Hepatocyte (in vitro differentiated cells): ENCODE results near the gene RMI2. TPM values are rescaled to one million over a fixed set of nuclear protein-coding genes. Genes with fewer than 3 reads are reported as not detected.

ENCODE experiments used
- DNase-seq: peaks from one replicate; pipeline ENCODE4 v3.0.0-alpha.2; 2016; ENCODE audit warnings: low spot score
- H2AFZ ChIP-seq: fragments of 200-600 bp; sonication (generic); 2 replicates; pipeline ENCODE4 v1.6.0; 2016; ENCODE audit warnings: antibody characterized with exemption, mild to moderate bottlenecking
- H3K27ac ChIP-seq: fragments of 200-600 bp; sonication (generic); 2 replicates; pipeline ENCODE4 v1.5.1; 2016; ENCODE audit warnings: mild to moderate bottlenecking
- H3K27me3 ChIP-seq: fragments of 200-600 bp; sonication (generic); 2 replicates; pipeline ENCODE4 v1.6.1; 2016
- H3K36me3 ChIP-seq: fragments of 200-600 bp; sonication (generic); replicated peaks from 2 replicates; pipeline ENCODE4 v1.5.1; 2016; ENCODE audit warnings: low read depth; ENCODE audit not compliant: insufficient read depth
- H3K4me1 ChIP-seq: fragments of 200-600 bp; sonication (generic); 2 replicates; pipeline ENCODE4 v1.5.1; 2016; ENCODE audit warnings: mild to moderate bottlenecking, moderate library complexity; ENCODE audit not compliant: insufficient read depth
- H3K4me2 ChIP-seq: fragments of 200-600 bp; sonication (generic); 2 replicates; pipeline ENCODE4 v1.6.0; 2016
- H3K4me3 ChIP-seq: fragments of 200-600 bp; sonication (generic); 2 replicates; pipeline ENCODE4 v1.5.1; 2016; ENCODE audit warnings: mild to moderate bottlenecking
- H3K79me2 ChIP-seq: fragments of 200-600 bp; sonication (generic); 2 replicates; pipeline ENCODE4 v1.6.0; 2017; ENCODE audit warnings: mild to moderate bottlenecking
- H3K9me2 ChIP-seq: fragments of 200-600 bp; sonication (generic); replicated peaks from 2 replicates; pipeline ENCODE4 v1.6.0; 2017; ENCODE audit warnings: mild to moderate bottlenecking; ENCODE audit not compliant: insufficient read depth
- H3K9me3 ChIP-seq: fragments of 200-600 bp; sonication (generic); 2 replicates; pipeline ENCODE4 v1.5.1; 2016; ENCODE audit warnings: low read depth, mild to moderate bottlenecking
- H4K20me1 ChIP-seq: fragments of 200-600 bp; sonication (generic); 2 replicates; pipeline ENCODE4 v1.6.0; 2016; ENCODE audit warnings: mild to moderate bottlenecking; ENCODE audit not compliant: insufficient read depth, poor library complexity, severe bottlenecking
- CTCF ChIP-seq: fragments of 200-600 bp; sonication (generic); IDR thresholded peaks from 2 replicates; pipeline ENCODE4 v1.5.1; 2016; ENCODE audit warnings: antibody characterized with exemption, mild to moderate bottlenecking; ENCODE audit not compliant: poor library complexity
- EZH2 ChIP-seq: fragments of 200-600 bp; sonication (generic); IDR thresholded peaks from 2 replicates; pipeline ENCODE4 v1.6.1; 2016; ENCODE audit warnings: antibody characterized with exemption, mild to moderate bottlenecking, borderline replicate concordance
- EZH2phosphoT487 ChIP-seq: fragments of 200-600 bp; sonication (generic); IDR thresholded peaks from one replicate; pipeline ENCODE4 v1.6.1; 2018; ENCODE audit warnings: antibody characterized with exemption, mild to moderate bottlenecking, low read depth, moderate library complexity; ENCODE audit not compliant: unreplicated experiment, severe bottlenecking
- WGBS: methylation state at CpG from one replicate; pipeline ENCODE4 v1.1.6; 2016; ENCODE audit warnings: low lambda C conversion rate; ENCODE audit errors: missing lambda C conversion rate; 5-methylcytosine and 5-hydroxymethylcytosine counted together
- polyA plus RNA-seq: library from polyadenylated mRNA; unstranded; fragments of >200 nt; fragmentation: Nextera tagmentation; extraction: Ambion mirVana; gene quantifications from 2 replicates; pipeline ENCODE4 v1.2.1, GENCODE V29; 2016
- total RNA-seq: library from RNA; depleted of rRNA; stranded (reverse); fragments of >200 nt; gene quantifications from 2 replicates; pipeline ENCODE4 v1.2.3, GENCODE V29; 2014

The RMI2 gene
- total and polyA plus RNA-seq, 2 experiments from 2014 or later = 9.8 to 11.4 TPM

GRCh38 chr16:11353158-11353557, 7.9 kb downstream of the RMI2 start:
- H2AFZ ChIP-seq = no peak overlapping the region
- no peak for TF ChIP-seq EZH2phosphoT487
- TF ChIP-seq EZH2 = no peak
- no peak for TF ChIP-seq CTCF
- no peaks in the 10 kb centered on the region for H3K36me3 ChIP-seq
- no peak overlapping the region for H3K4me3 ChIP-seq
- H3K4me1 ChIP-seq = peaks cover 56% of the 10 kb centered on the region
- H3K27me3 ChIP-seq = no peaks in the 10 kb centered on the region
- no peaks in the 10 kb centered on the region for H3K9me3 ChIP-seq
- no peaks in the 10 kb centered on the region for H3K9me2 ChIP-seq
- DNase-seq = no peak
- H3K27ac ChIP-seq = peak overlapping the region; percentile 20
- H3K79me2 ChIP-seq = peaks cover 26% of the 10 kb centered on the region
- no peaks in the 10 kb centered on the region for H4K20me1 ChIP-seq
- 73% methylated on average over 4 of the region's 4 CpGs for WGBS
- H3K4me2 ChIP-seq = no peak overlapping the region

GRCh38 chr16:11354407-11354732, 9.1 kb downstream of the RMI2 start:
- no peaks in the 10 kb centered on the region for H3K9me2 ChIP-seq

GRCh38 chr16:11354733-11355574, 9.7 kb downstream of the RMI2 start:
- 67% methylated on average over 11 of the region's 11 CpGs for WGBS
- peak overlapping the region; percentile 63 for H3K27ac ChIP-seq
- no peak overlapping the region for H3K4me3 ChIP-seq
- peaks cover 46% of the 10 kb centered on the region for H3K4me1 ChIP-seq
- no peaks in the 10 kb centered on the region for H3K36me3 ChIP-seq
- H3K4me2 ChIP-seq = no peak overlapping the region
- H3K27me3 ChIP-seq = no peaks in the 10 kb centered on the region
- no peak for TF ChIP-seq CTCF
- no peak for TF ChIP-seq EZH2phosphoT487
- TF ChIP-seq EZH2 = no peak
- H3K79me2 ChIP-seq = peaks cover 19% of the 10 kb centered on the region
- H3K9me3 ChIP-seq = no peaks in the 10 kb centered on the region
- no peak for DNase-seq
- H2AFZ ChIP-seq = no peak overlapping the region
- no peaks in the 10 kb centered on the region for H4K20me1 ChIP-seq
- no peaks in the 10 kb centered on the region for H3K9me2 ChIP-seq

More at GRCh38 chr16:11354407-11354732, 9.1 kb downstream of the RMI2 start:
- no peak overlapping the region for H3K4me3 ChIP-seq
- no peaks in the 10 kb centered on the region for H4K20me1 ChIP-seq
- peaks cover 52% of the 10 kb centered on the region for H3K4me1 ChIP-seq
- DNase-seq = no peak
- peak overlapping the region; percentile 61 for H3K27ac ChIP-seq
- H3K4me2 ChIP-seq = no peak overlapping the region
- no peak overlapping the region for H2AFZ ChIP-seq
- TF ChIP-seq EZH2phosphoT487 (no peak), CTCF (no peak), EZH2 (no peak)
- no peaks in the 10 kb centered on the region for H3K36me3 ChIP-seq
- no peaks in the 10 kb centered on the region for H3K9me3 ChIP-seq
- H3K27me3 ChIP-seq = no peaks in the 10 kb centered on the region
- WGBS = 92% methylated on average over 5 of the region's 5 CpGs
- H3K79me2 ChIP-seq = peaks cover 19% of the 10 kb centered on the region
